ENCODE data around the gene TRAPPC3. TPM values are rescaled to one million over a fixed set of nuclear protein-coding genes. Genes with fewer than 3 reads are reported as not detected.

The TRAPPC3 gene
- total RNA-seq, 1 experiment from 2014 or later: 64.6 TPM

DNA sequence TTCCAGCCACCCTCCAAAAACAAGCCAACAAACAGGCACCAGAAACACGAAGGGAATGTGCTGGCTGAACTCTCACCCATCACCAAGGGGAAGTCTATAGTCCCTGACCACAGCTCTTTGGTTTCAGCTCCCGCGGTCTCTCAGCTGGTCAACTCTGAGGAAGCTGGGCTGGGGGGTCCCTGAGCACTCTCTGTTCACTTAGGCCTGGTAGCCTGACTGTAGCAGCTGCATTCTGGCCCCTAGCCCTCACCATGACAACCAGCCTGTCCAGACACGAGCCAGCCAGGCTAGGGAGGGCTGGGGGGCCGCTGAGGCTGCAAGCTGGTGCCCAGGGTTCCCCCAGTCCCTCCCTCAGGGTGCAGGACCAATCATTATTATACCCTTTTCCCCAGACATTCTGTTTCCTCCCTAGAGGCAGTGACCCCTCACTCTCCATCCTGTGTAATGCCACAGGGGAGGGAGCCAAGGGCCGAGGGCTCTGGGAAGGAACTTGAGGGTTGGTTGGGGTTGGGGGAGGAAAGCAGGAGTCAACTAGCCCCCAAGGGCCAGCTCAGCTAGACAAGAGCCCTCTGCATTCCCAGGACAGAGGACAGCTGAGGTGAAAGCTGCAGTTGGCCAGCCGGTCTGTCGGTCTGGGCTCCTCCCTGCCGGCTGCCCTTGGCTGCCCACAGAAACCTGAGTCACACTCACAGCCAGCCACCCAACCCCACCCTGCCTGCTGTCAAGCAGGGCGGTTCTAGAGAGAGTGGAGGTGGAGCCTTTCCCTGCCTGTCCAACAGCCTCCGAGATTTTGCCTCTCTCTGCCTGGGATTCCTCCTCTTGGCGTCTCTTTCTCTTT is 1.2 kb upstream of the TRAPPC3 start:
- Histone ChIP-seq H3K4me2 (ENCODE audit: low read length) (peak overlapping the region; percentile 86), H2AFZ (ENCODE audit: low read depth, low read length, poor library complexity, severe bottlenecking) (peak overlapping the region; percentile 53), H3K4me3 (replicated peaks in 1 of 2; ENCODE audit: low read depth in 1 of 2, low read length in 2 of 2) (peak overlapping the region; percentile 23 to 75), H3K4me1 (ENCODE audit: control insufficient read depth in 1 of 2, insufficient read depth in 2 of 2, low read length in 2 of 2) (peaks cover 27 to 44% of the 10 kb centered on the region in 2 experiments), H3K79me2 (ENCODE audit: insufficient read depth, low read length) (peaks cover 32% of the 10 kb centered on the region), H3K27me3 (ENCODE audit: insufficient read depth, low read length) (no peaks in the 10 kb centered on the region), H3K9ac (ENCODE audit: low read length) (peak overlapping the region; percentile 91), H3K27ac (ENCODE audit: low read depth, low read length) (peak overlapping the region; percentile 65), H3K9me2 (ENCODE audit: insufficient read depth) (no peaks in the 10 kb centered on the region), H4K20me1 (ENCODE audit: insufficient read depth) (no peaks in the 10 kb centered on the region), H3K36me3 (ENCODE audit: control insufficient read depth in 1 of 2, insufficient read depth in 2 of 2, low read length in 2 of 2) (no peaks in the 10 kb centered on the region), H3K9me3 (ENCODE audit: control insufficient read depth in 1 of 2, insufficient read depth in 1 of 2, low read depth in 1 of 2, low read length in 2 of 2) (no peaks in the 10 kb centered on the region)
- ChIA-PET RAD21 (ENCODE audit: low non-redundant PET in 1 of 2, low total read pairs in 2 of 2, uncharacterized antibody in 2 of 2, unreplicated experiment in 2 of 2) (interaction anchor here (0.8 to 2.5 kb wide), 8 partner anchors 16 to 156 kb away, joined by 3 to 15 read pairs (median 6); partner anchors contain the start of genes SH3D21 (in 1 of the 2) and THRAP3 (in 1 of the 2)), POLR2A (interaction anchor here (1.2 to 2.5 kb wide), 6 partner anchors 9 to 250 kb away, joined by 3 to 8 read pairs (median 4); no protein-coding TSS in a partner anchor), CTCF (interaction anchor here (0.9 to 3.5 kb wide), 20 partner anchors 9 to 236 kb away, joined by 3 to 37 read pairs (median 4); partner anchors contain the start of genes EVA1B and THRAP3)
- intact Hi-C loops (cut with micrococcal nuclease): loop anchor here (5.0 to 10.0 kb wide), 2 partner anchors 234 to 272 kb away; partner anchors contain the start of gene STK40
- DNase-seq (ENCODE audit: low read depth, low spot score) (peak; percentile 85), ATAC-seq (peak; percentile 78)
- BruUV-seq (replicated peaks): no TSS peak
- TF ChIP-seq, protein P1, sequence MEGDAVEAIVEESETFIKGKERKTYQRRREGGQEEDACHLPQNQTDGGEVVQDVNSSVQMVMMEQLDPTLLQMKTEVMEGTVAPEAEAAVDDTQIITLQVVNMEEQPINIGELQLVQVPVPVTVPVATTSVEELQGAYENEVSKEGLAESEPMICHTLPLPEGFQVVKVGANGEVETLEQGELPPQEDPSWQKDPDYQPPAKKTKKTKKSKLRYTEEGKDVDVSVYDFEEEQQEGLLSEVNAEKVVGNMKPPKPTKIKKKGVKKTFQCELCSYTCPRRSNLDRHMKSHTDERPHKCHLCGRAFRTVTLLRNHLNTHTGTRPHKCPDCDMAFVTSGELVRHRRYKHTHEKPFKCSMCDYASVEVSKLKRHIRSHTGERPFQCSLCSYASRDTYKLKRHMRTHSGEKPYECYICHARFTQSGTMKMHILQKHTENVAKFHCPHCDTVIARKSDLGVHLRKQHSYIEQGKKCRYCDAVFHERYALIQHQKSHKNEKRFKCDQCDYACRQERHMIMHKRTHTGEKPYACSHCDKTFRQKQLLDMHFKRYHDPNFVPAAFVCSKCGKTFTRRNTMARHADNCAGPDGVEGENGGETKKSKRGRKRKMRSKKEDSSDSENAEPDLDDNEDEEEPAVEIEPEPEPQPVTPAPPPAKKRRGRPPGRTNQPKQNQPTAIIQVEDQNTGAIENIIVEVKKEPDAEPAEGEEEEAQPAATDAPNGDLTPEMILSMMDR (IDR thresholded peaks at IDR 0.05 in 2 of 3, conservative IDR thresholded peaks at IDR 0.05 in 1 of 3; ENCODE audit: borderline replicate concordance in 1 of 3, insufficient read depth in 1 of 3, low read depth in 2 of 3, low read length in 2 of 3): no peak
- TF ChIP-seq FOSL1 (IDR thresholded peaks at IDR 0.05; ENCODE audit: low read depth) (no peak), SIN3A (IDR thresholded peaks at IDR 0.05; ENCODE audit: low read depth) (no peak), EZH2phosphoT487 (IDR thresholded peaks at IDR 0.05; ENCODE audit: borderline replicate concordance) (no peak), YY1 (IDR thresholded peaks at IDR 0.05; ENCODE audit: extremely low read depth, insufficient replicate concordance, low read depth, low read length) (peak; percentile 30), EZH2 (IDR thresholded peaks at IDR 0.05) (no peak), RAD21 (IDR thresholded peaks at IDR 0.05; ENCODE audit: low read depth) (no peak), CBX3 (IDR thresholded peaks at IDR 0.05; ENCODE audit: low read depth) (no peak), TCF7L2 (IDR thresholded peaks at IDR 0.05; ENCODE audit: borderline replicate concordance, extremely low read depth, insufficient read depth, insufficient read length) (peak; percentile 18), SP1 (IDR thresholded peaks at IDR 0.05; ENCODE audit: low read depth) (no peak), EGR1 (IDR thresholded peaks at IDR 0.05; ENCODE audit: low read depth) (no peak), ELF1 (IDR thresholded peaks at IDR 0.05; ENCODE audit: borderline replicate concordance, low read depth) (no peak), ZNF274 (IDR thresholded peaks at IDR 0.05; ENCODE audit: low read depth, low read length) (no peak), JUND (IDR thresholded peaks at IDR 0.05) (no peak), POLR2AphosphoS5 (IDR thresholded peaks at IDR 0.05; ENCODE audit: low read depth, low read length) (peak; percentile 78)
- TF ChIP-seq, protein P2, sequence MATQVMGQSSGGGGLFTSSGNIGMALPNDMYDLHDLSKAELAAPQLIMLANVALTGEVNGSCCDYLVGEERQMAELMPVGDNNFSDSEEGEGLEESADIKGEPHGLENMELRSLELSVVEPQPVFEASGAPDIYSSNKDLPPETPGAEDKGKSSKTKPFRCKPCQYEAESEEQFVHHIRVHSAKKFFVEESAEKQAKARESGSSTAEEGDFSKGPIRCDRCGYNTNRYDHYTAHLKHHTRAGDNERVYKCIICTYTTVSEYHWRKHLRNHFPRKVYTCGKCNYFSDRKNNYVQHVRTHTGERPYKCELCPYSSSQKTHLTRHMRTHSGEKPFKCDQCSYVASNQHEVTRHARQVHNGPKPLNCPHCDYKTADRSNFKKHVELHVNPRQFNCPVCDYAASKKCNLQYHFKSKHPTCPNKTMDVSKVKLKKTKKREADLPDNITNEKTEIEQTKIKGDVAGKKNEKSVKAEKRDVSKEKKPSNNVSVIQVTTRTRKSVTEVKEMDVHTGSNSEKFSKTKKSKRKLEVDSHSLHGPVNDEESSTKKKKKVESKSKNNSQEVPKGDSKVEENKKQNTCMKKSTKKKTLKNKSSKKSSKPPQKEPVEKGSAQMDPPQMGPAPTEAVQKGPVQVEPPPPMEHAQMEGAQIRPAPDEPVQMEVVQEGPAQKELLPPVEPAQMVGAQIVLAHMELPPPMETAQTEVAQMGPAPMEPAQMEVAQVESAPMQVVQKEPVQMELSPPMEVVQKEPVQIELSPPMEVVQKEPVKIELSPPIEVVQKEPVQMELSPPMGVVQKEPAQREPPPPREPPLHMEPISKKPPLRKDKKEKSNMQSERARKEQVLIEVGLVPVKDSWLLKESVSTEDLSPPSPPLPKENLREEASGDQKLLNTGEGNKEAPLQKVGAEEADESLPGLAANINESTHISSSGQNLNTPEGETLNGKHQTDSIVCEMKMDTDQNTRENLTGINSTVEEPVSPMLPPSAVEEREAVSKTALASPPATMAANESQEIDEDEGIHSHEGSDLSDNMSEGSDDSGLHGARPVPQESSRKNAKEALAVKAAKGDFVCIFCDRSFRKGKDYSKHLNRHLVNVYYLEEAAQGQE (IDR thresholded peaks at IDR 0.05; ENCODE audit: low read depth): no peak
- TF ChIP-seq, protein P3, sequence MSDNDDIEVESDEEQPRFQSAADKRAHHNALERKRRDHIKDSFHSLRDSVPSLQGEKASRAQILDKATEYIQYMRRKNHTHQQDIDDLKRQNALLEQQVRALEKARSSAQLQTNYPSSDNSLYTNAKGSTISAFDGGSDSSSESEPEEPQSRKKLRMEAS (IDR thresholded peaks at IDR 0.05): no peak
- TF ChIP-seq, protein P4, sequence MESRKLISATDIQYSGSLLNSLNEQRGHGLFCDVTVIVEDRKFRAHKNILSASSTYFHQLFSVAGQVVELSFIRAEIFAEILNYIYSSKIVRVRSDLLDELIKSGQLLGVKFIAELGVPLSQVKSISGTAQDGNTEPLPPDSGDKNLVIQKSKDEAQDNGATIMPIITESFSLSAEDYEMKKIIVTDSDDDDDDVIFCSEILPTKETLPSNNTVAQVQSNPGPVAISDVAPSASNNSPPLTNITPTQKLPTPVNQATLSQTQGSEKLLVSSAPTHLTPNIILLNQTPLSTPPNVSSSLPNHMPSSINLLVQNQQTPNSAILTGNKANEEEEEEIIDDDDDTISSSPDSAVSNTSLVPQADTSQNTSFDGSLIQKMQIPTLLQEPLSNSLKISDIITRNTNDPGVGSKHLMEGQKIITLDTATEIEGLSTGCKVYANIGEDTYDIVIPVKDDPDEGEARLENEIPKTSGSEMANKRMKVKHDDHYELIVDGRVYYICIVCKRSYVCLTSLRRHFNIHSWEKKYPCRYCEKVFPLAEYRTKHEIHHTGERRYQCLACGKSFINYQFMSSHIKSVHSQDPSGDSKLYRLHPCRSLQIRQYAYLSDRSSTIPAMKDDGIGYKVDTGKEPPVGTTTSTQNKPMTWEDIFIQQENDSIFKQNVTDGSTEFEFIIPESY (IDR thresholded peaks at IDR 0.05; ENCODE audit: extremely low read depth, insufficient replicate concordance, low read length): no peak
